Measurements from ENCODE around the gene ANKRD11.
"Not testable (repeated sequence)": the region's sequence is repeated elsewhere in the genome, so short reads cannot be mapped to it uniquely, and the experiment has no call there.

Gene ANKRD11

DNA sequence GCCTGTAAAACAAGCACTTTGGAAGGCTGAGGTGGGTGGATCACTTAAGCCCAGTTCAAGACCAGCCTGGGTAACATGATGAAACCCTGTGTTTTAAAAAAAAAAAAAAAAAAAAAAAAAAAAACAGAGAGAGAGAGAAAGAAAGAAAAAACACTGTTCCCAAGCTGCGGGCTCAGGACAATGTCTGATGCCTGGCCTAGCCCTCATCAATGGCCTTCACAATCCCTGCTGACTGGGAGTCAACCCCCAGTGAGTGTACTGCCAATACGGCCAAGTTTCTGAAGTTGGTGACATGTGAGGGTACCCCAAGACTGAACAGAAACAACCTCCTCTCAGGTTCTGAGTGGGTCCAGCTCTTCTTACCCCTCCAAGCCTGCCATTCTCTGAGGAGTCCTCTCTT is 156.3 kb downstream of the ANKRD11 start:
- TF ChIP-seq, protein P1, sequence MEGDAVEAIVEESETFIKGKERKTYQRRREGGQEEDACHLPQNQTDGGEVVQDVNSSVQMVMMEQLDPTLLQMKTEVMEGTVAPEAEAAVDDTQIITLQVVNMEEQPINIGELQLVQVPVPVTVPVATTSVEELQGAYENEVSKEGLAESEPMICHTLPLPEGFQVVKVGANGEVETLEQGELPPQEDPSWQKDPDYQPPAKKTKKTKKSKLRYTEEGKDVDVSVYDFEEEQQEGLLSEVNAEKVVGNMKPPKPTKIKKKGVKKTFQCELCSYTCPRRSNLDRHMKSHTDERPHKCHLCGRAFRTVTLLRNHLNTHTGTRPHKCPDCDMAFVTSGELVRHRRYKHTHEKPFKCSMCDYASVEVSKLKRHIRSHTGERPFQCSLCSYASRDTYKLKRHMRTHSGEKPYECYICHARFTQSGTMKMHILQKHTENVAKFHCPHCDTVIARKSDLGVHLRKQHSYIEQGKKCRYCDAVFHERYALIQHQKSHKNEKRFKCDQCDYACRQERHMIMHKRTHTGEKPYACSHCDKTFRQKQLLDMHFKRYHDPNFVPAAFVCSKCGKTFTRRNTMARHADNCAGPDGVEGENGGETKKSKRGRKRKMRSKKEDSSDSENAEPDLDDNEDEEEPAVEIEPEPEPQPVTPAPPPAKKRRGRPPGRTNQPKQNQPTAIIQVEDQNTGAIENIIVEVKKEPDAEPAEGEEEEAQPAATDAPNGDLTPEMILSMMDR (IDR thresholded peaks at IDR 0.05), result no peak
- H3K27me3 ChIP-seq (ENCODE audit: control insufficient read depth, insufficient read depth, low read length), result no peaks in the 10 kb centered on the region
- no peak overlapping the region for H3K4me3 ChIP-seq (ENCODE audit: low read depth, low read length)
- no peak overlapping the region for H3K4me2 ChIP-seq (ENCODE audit: low read length)
- no peak overlapping the region for H3K9ac ChIP-seq
- H3K27ac ChIP-seq, result no peak overlapping the region
- peaks cover 9% of the 10 kb centered on the region for H3K4me1 ChIP-seq
- H2AFZ ChIP-seq, result no peak overlapping the region
- no peaks in the 10 kb centered on the region for H3K36me3 ChIP-seq (ENCODE audit: control insufficient read depth, insufficient read depth, low read length)
- H3K79me2 ChIP-seq, result peaks cover 47% of the 10 kb centered on the region
- H3K9me3 ChIP-seq (ENCODE audit: control insufficient read depth, low read length), result no peaks in the 10 kb centered on the region

DNA sequence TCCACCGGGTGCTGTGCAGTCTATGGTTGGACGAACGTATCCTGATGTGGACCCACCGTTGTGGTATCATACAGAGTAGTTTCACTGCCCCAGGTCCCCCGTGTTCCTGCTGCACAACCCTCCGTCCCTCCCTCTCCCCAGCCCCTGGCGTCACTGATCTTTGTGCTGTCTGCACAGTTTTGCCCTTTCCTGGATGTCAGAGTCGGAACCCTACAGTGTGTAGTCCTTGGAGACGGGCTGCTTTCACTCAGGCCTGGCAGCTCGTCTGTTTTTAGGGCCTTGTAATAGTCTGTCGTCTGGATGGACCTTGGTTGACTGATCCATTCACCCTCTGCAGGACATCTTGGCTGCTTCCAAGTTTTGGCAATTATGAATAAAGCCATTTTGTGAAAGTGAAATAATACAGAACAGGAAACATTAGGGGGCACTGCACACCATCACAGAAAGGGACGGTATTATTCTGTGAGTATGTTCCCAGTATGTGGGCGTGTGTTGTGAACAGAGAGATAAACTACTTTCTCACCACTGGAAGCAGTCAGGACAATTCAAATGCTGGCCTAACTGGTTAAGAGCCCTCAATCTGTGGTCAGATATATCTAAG is 156.9 kb downstream of the ANKRD11 start:
- not testable (repeated sequence) for H3K9me3 ChIP-seq (ENCODE audit: control insufficient read depth, low read length); H3K4me1 ChIP-seq; H3K27me3 ChIP-seq (ENCODE audit: control insufficient read depth, insufficient read depth, low read length); H3K9ac ChIP-seq; H3K4me3 ChIP-seq (ENCODE audit: low read depth, low read length); H2AFZ ChIP-seq; H3K36me3 ChIP-seq (ENCODE audit: control insufficient read depth, insufficient read depth, low read length); H3K27ac ChIP-seq; H3K4me2 ChIP-seq (ENCODE audit: low read length)
- H3K79me2 ChIP-seq, result peaks cover 44% of the 10 kb centered on the region
- TF ChIP-seq, protein P1 (IDR thresholded peaks at IDR 0.05), result peak; percentile 57

- Histone ChIP-seq H3K9me3 (ENCODE audit: control insufficient read depth, low read length) (no peaks in the 10 kb centered on the region), H3K4me2 (ENCODE audit: low read length) (no peak overlapping the region), H3K36me3 (ENCODE audit: control insufficient read depth, insufficient read depth, low read length) (no peaks in the 10 kb centered on the region), H3K79me2 (peaks cover 45% of the 10 kb centered on the region), H3K4me1 (peaks cover 9% of the 10 kb centered on the region), H3K27me3 (ENCODE audit: control insufficient read depth, insufficient read depth, low read length) (no peaks in the 10 kb centered on the region), H2AFZ (no peak overlapping the region), H3K27ac (no peak overlapping the region), H3K4me3 (ENCODE audit: low read depth, low read length) (no peak overlapping the region), H3K9ac (no peak overlapping the region)
- TF ChIP-seq, protein P1 (IDR thresholded peaks at IDR 0.05), result no peak
These were observed 157.5 kb downstream of the ANKRD11 start for GRCh38 chr16:89332902-89333245.

DNA sequence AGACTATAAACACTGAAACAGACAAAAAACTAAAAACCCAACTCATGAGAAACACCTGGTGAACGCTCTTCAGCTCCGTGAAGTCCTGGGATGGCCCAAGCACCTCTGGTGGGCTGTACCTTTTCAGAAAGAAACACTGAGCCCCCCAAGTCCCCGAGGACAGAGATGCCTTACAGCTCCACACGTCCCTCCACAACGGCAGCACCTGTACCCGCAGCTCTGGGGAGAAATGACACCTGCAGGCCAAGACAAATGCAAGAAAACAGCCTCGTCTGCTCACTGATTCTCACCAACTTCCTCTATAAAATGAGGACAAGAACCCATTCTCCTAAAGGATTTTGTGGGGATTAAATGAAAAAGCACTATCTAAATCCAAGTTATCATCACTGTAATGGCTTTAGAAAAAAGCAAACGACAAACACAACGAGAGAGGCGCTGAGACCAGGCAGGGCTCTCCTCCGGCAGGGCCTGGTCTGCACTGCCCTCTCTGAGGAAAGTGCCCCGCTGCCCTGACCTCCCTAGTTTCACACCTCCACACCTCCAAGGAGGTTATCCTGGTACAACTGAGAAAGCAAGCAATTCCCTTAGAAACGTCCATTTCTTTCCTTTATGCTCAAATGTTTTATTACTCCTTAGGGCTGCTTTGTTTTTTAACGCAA is 158.0 kb downstream of the ANKRD11 start:
- Histone ChIP-seq H3K4me1 (peaks cover 9% of the 10 kb centered on the region), H3K79me2 (peaks cover 43% of the 10 kb centered on the region), H3K4me3 (ENCODE audit: low read depth, low read length) (no peak overlapping the region), H3K27ac (no peak overlapping the region), H3K4me2 (ENCODE audit: low read length) (no peak overlapping the region), H3K9me3 (ENCODE audit: control insufficient read depth, low read length) (no peaks in the 10 kb centered on the region), H3K27me3 (ENCODE audit: control insufficient read depth, insufficient read depth, low read length) (no peaks in the 10 kb centered on the region), H3K9ac (no peak overlapping the region), H2AFZ (no peak overlapping the region), H3K36me3 (ENCODE audit: control insufficient read depth, insufficient read depth, low read length) (no peaks in the 10 kb centered on the region)
- TF ChIP-seq, protein P1 (IDR thresholded peaks at IDR 0.05), result no peak

Measured in parathyroid adenoma (tissue), 2 donors.